ENCODE results near the gene PSME4. TPM values are rescaled to one million over a fixed set of nuclear protein-coding genes. Genes with fewer than 3 reads are reported as not detected.

Gene PSME4
- total and polyA plus RNA-seq, 10 of the 15 experiments (the other 5 are each of a cell fraction or from before 2014, with no cell fraction given) = 11.1 to 56.2 (median 32.1) TPM

DNA sequence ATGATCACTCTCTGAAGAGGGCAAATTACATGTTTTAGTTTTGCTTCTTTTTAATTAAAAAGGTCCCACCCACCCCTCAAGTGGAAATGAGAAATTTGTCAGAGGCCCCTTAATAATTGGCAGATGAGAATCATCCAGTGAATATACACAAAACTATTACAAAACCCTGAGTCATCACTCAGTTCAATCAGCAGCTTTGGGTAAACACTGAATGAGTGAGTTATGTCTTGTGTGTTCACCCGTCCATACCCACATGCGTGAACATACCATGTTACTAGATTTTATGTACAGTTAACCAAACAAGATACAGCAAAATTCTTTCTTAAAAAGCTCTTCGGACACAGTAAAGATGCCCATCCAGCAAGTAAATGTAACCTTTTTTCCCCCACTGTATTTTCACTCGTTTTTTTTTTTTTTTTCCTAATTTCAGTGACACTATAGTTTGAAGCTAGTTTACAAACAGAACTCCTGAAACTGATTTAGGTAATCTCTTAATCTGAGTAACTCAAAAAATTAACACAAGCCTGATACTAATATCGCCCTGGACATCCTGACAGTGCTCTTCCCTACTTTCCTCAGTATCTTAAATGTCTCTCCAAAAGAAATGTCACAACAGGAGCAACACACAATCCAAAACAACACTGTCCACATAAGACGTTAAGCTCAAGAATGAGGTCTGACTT, 1.4 kb downstream of the PSME4 start:
- Histone ChIP-seq H3K27me3 (replicated peaks in 1 of 2; ENCODE audit: control insufficient read depth in 2 of 2, insufficient read depth in 2 of 2, low read length in 1 of 2) (no peaks in the 10 kb centered on the region), H3K79me2 (ENCODE audit: control insufficient read depth, insufficient read depth, low read length) (peaks cover 69% of the 10 kb centered on the region), H3K9me3 (replicated peaks; ENCODE audit: control insufficient read depth, insufficient read depth, low read length) (no peaks in the 10 kb centered on the region), H3K4me1 (ENCODE audit: control insufficient read depth, insufficient read depth, low read length) (peaks cover 10% of the 10 kb centered on the region), H4K20me1 (ENCODE audit: control insufficient read depth, insufficient read depth) (no peaks in the 10 kb centered on the region), H3K4me2 (ENCODE audit: control insufficient read depth, insufficient read depth) (peak overlapping the region; percentile 61), H2AFZ (ENCODE audit: control insufficient read depth, low read depth, low read length) (no peak overlapping the region), H3K27ac (ENCODE audit: control insufficient read depth, insufficient read depth) (peak overlapping the region; percentile 86), H3K36me3 (ENCODE audit: control insufficient read depth in 2 of 2, insufficient read depth in 2 of 2, low read length in 1 of 2) (no peaks in the 10 kb centered on the region), H3K4me3 (peak overlapping the region; percentile 100), H3K9ac (ENCODE audit: control insufficient read depth, insufficient read depth, low read length) (peak overlapping the region; percentile 91)
- 13% methylated on average over 6 of the region's 6 CpGs for WGBS (ENCODE audit: insufficient coverage, insufficient replicate concordance, low lambda C conversion rate, missing lambda C conversion rate)
- ChIA-PET CTCF (interaction anchor here (1.4 to 1.5 kb wide), 3 partner anchors 10 to 85 kb away, joined by 3 to 4 read pairs (median 4); no protein-coding TSS in a partner anchor), SMC1A (ENCODE audit: uncharacterized antibody, unreplicated experiment) (interaction anchor here (0.6 to 4.3 kb wide), 13 partner anchors 9 to 897 kb away, joined by 3 to 20 read pairs (median 4); no protein-coding TSS in a partner anchor), POLR2A (interaction anchor here (0.7 to 2.7 kb wide), 16 partner anchors 10 to 1009 kb away, joined by 3 to 13 read pairs (median 4); partner anchors contain the start of genes ASB3, CHAC2 and ERLEC1), RAD21 (ENCODE audit: unreplicated experiment) (interaction anchor here (0.5 to 3.4 kb wide), 10 partner anchors 27 to 200 kb away, joined by 3 to 13 read pairs (median 4); no protein-coding TSS in a partner anchor)
- in situ Hi-C loops (cut with MboI) = no loop called here
- TSS peak; percentile 75 for BruUV-seq (replicated peaks)
- intact Hi-C loops (cut with micrococcal nuclease; ENCODE audit: unreplicated experiment) = loop anchor here (10.0 kb wide), 1 partner anchor 595 kb away; no protein-coding TSS in a partner anchor
- ATAC-seq (peak; percentile 50), FAIRE-seq (peak; percentile 66), DNase-seq (ENCODE audit: low read depth, low spot score) (no peak)
- TF ChIP-seq, protein P1, sequence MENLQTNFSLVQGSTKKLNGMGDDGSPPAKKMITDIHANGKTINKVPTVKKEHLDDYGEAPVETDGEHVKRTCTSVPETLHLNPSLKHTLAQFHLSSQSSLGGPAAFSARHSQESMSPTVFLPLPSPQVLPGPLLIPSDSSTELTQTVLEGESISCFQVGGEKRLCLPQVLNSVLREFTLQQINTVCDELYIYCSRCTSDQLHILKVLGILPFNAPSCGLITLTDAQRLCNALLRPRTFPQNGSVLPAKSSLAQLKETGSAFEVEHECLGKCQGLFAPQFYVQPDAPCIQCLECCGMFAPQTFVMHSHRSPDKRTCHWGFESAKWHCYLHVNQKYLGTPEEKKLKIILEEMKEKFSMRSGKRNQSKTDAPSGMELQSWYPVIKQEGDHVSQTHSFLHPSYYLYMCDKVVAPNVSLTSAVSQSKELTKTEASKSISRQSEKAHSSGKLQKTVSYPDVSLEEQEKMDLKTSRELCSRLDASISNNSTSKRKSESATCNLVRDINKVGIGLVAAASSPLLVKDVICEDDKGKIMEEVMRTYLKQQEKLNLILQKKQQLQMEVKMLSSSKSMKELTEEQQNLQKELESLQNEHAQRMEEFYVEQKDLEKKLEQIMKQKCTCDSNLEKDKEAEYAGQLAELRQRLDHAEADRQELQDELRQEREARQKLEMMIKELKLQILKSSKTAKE (IDR thresholded peaks at IDR 0.05; ENCODE audit: low read depth, poor library complexity, severe bottlenecking) = peak; percentile 16
- TF ChIP-seq, protein P2, sequence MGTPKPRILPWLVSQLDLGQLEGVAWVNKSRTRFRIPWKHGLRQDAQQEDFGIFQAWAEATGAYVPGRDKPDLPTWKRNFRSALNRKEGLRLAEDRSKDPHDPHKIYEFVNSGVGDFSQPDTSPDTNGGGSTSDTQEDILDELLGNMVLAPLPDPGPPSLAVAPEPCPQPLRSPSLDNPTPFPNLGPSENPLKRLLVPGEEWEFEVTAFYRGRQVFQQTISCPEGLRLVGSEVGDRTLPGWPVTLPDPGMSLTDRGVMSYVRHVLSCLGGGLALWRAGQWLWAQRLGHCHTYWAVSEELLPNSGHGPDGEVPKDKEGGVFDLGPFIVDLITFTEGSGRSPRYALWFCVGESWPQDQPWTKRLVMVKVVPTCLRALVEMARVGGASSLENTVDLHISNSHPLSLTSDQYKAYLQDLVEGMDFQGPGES (IDR thresholded peaks at IDR 0.05) = no peak
- TF ChIP-seq, protein P3, sequence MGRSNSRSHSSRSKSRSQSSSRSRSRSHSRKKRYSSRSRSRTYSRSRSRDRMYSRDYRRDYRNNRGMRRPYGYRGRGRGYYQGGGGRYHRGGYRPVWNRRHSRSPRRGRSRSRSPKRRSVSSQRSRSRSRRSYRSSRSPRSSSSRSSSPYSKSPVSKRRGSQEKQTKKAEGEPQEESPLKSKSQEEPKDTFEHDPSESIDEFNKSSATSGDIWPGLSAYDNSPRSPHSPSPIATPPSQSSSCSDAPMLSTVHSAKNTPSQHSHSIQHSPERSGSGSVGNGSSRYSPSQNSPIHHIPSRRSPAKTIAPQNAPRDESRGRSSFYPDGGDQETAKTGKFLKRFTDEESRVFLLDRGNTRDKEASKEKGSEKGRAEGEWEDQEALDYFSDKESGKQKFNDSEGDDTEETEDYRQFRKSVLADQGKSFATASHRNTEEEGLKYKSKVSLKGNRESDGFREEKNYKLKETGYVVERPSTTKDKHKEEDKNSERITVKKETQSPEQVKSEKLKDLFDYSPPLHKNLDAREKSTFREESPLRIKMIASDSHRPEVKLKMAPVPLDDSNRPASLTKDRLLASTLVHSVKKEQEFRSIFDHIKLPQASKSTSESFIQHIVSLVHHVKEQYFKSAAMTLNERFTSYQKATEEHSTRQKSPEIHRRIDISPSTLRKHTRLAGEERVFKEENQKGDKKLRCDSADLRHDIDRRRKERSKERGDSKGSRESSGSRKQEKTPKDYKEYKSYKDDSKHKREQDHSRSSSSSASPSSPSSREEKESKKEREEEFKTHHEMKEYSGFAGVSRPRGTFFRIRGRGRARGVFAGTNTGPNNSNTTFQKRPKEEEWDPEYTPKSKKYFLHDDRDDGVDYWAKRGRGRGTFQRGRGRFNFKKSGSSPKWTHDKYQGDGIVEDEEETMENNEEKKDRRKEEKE (IDR thresholded peaks at IDR 0.05) = no peak
- TF ChIP-seq MXI1 (IDR thresholded peaks at IDR 0.05; ENCODE audit: low read depth, low read length) = no peak
- peak; percentile 22; the same call in 1 of the 2 replicates for TF ChIP-seq PAX5 (IDR thresholded peaks at IDR 0.05; ENCODE audit: borderline replicate concordance, low read depth, low read length)
- no peak for TF ChIP-seq POLR2AphosphoS2 (IDR thresholded peaks at IDR 0.05; ENCODE audit: low read depth, low read length)
- TF ChIP-seq NFIC (IDR thresholded peaks at IDR 0.05; ENCODE audit: low read depth, low read length) = no peak
- 0 out of 2 replicates have a peak, but pooled peaks have one; percentile 20 for TF ChIP-seq ATF7 (IDR thresholded peaks at IDR 0.05; ENCODE audit: low read depth)
- 0 out of 2 replicates have a peak, but pooled peaks have one; percentile 18 for TF ChIP-seq CREB1 (IDR thresholded peaks at IDR 0.05; ENCODE audit: low read depth)
- no peak for TF ChIP-seq CBX5 (IDR thresholded peaks at IDR 0.05; ENCODE audit: low read depth)
- no peak for TF ChIP-seq ZNF274 (IDR thresholded peaks at IDR 0.05; ENCODE audit: insufficient read depth, insufficient read length)
- TF ChIP-seq, protein P4, sequence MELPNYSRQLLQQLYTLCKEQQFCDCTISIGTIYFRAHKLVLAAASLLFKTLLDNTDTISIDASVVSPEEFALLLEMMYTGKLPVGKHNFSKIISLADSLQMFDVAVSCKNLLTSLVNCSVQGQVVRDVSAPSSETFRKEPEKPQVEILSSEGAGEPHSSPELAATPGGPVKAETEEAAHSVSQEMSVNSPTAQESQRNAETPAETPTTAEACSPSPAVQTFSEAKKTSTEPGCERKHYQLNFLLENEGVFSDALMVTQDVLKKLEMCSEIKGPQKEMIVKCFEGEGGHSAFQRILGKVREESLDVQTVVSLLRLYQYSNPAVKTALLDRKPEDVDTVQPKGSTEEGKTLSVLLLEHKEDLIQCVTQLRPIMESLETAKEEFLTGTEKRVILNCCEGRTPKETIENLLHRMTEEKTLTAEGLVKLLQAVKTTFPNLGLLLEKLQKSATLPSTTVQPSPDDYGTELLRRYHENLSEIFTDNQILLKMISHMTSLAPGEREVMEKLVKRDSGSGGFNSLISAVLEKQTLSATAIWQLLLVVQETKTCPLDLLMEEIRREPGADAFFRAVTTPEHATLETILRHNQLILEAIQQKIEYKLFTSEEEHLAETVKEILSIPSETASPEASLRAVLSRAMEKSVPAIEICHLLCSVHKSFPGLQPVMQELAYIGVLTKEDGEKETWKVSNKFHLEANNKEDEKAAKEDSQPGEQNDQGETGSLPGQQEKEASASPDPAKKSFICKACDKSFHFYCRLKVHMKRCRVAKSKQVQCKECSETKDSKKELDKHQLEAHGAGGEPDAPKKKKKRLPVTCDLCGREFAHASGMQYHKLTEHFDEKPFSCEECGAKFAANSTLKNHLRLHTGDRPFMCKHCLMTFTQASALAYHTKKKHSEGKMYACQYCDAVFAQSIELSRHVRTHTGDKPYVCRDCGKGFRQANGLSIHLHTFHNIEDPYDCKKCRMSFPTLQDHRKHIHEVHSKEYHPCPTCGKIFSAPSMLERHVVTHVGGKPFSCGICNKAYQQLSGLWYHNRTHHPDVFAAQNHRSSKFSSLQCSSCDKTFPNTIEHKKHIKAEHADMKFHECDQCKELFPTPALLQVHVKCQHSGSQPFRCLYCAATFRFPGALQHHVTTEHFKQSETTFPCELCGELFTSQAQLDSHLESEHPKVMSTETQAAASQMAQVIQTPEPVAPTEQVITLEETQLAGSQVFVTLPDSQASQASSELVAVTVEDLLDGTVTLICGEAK (IDR thresholded peaks at IDR 0.05; ENCODE audit: borderline replicate concordance) = no peak

Measured in GM12878 (cell line).